Measurements from ENCODE around the gene DNAJC28.

The DNAJC28 gene

DNA sequence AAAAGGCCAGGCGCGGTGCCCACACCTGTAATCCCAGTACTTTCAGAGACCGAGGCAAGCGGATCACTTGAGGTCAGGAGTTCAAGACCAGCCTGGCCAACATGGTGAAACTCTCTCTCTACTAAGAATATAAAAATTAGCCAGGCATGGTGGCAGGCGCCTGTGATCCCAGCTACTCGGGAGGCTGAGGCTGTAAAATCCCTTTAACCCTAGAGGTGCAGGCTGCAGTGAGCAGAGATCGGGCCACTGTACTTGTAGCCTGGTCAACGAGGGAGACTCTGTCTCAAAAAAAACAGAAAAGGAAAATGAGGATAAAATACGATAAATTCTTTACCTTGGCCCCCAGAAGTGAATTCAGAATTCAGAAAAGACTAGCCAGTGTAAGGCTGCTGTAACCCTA lies 13.3 kb downstream of the DNAJC28 start:
- TF ChIP-seq CEBPB (IDR thresholded peaks at IDR 0.05): no peak
- no peak for TF ChIP-seq EP300 (IDR thresholded peaks at IDR 0.05; ENCODE audit: borderline replicate concordance)
- TF ChIP-seq CREB1 (IDR thresholded peaks at IDR 0.05; ENCODE audit: low read depth): no peak
- TF ChIP-seq MAX (IDR thresholded peaks at IDR 0.05): no peak
- TF ChIP-seq NFIC (IDR thresholded peaks at IDR 0.05): no peak

DNA sequence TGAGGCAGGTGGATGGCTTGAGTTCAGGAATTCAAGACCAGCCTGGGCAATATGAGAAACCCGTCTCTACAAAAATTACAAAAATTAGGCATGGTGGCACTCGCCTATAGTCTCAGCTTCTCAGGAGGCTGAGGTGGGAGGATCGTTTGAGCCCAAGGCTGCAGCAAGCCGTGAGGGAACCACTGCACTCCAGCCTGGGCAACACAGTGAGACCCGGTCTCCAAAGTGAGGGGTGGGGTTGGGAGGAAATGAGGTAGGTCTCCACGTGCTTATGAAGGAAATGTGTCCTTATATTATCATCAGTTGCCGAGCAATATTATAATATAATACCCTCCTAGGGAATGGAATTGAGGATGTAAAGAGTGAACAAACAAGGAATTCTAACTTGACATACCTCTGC lies 14.4 kb downstream of the DNAJC28 start:
- TF ChIP-seq EP300 (IDR thresholded peaks at IDR 0.05; ENCODE audit: borderline replicate concordance): no peak
- no peak for TF ChIP-seq YY1 (IDR thresholded peaks at IDR 0.05; ENCODE audit: low read depth)
- TF ChIP-seq CREB1 (IDR thresholded peaks at IDR 0.05; ENCODE audit: low read depth): no peak
- no peak for TF ChIP-seq TAF1 (IDR thresholded peaks at IDR 0.05; ENCODE audit: low read depth)
- TF ChIP-seq EGR1 (IDR thresholded peaks at IDR 0.05): no peak
- TF ChIP-seq FOXM1 (IDR thresholded peaks at IDR 0.05; ENCODE audit: borderline replicate concordance, low read depth): no peak
- TF ChIP-seq, protein P1, sequence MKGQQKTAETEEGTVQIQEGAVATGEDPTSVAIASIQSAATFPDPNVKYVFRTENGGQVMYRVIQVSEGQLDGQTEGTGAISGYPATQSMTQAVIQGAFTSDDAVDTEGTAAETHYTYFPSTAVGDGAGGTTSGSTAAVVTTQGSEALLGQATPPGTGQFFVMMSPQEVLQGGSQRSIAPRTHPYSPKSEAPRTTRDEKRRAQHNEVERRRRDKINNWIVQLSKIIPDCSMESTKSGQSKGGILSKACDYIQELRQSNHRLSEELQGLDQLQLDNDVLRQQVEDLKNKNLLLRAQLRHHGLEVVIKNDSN (IDR thresholded peaks at IDR 0.05): no peak
- no peak for TF ChIP-seq TEAD4 (IDR thresholded peaks at IDR 0.05)
- no peak for TF ChIP-seq TCF12 (IDR thresholded peaks at IDR 0.05; ENCODE audit: low read depth)
- no peak for TF ChIP-seq MAX (IDR thresholded peaks at IDR 0.05)
- no peak for TF ChIP-seq CEBPB (IDR thresholded peaks at IDR 0.05)
- TF ChIP-seq NFIC (IDR thresholded peaks at IDR 0.05): no peak
- TF ChIP-seq ZBTB7A (IDR thresholded peaks at IDR 0.05; ENCODE audit: low read depth): no peak
- TF ChIP-seq RAD21 (IDR thresholded peaks at IDR 0.05; ENCODE audit: low read depth): no peak
- TF ChIP-seq REST (IDR thresholded peaks at IDR 0.05; ENCODE audit: low read depth): no peak

DNA sequence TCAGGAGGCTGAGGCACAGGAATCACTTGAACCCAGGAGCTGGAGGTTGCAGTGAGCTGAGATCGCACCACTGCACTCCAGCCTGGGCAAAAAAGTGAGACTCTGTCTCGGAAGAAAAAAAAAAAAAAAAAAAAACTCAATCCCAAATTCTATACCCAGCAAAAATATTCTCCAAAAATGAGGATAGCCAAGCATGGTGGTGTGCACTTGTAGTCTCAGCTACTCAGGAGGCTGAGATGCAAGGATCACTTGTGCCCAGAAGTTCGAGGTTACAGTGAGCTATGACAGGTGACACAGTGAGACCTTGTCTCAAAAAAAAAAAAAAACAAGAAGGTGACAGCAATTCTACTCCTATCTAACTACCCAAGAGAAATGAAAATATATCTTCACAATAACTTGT lies 18.2 kb downstream of the DNAJC28 start:
- TF ChIP-seq YY1 (IDR thresholded peaks at IDR 0.05; ENCODE audit: low read depth) (no peak), FOXM1 (IDR thresholded peaks at IDR 0.05; ENCODE audit: borderline replicate concordance, low read depth) (no peak), REST (IDR thresholded peaks at IDR 0.05; ENCODE audit: low read depth) (no peak), RAD21 (IDR thresholded peaks at IDR 0.05; ENCODE audit: low read depth) (no peak), CREB1 (IDR thresholded peaks at IDR 0.05; ENCODE audit: low read depth) (no peak), TEAD4 (IDR thresholded peaks at IDR 0.05) (no peak), EP300 (IDR thresholded peaks at IDR 0.05; ENCODE audit: borderline replicate concordance) (no peak), TCF12 (IDR thresholded peaks at IDR 0.05; ENCODE audit: low read depth) (no peak), MAX (IDR thresholded peaks at IDR 0.05) (no peak), TAF1 (IDR thresholded peaks at IDR 0.05; ENCODE audit: low read depth) (no peak), NFIC (IDR thresholded peaks at IDR 0.05) (no peak), ZBTB7A (IDR thresholded peaks at IDR 0.05; ENCODE audit: low read depth) (no peak), EGR1 (IDR thresholded peaks at IDR 0.05) (no peak)
- TF ChIP-seq, protein P1 (IDR thresholded peaks at IDR 0.05): no peak

DNA sequence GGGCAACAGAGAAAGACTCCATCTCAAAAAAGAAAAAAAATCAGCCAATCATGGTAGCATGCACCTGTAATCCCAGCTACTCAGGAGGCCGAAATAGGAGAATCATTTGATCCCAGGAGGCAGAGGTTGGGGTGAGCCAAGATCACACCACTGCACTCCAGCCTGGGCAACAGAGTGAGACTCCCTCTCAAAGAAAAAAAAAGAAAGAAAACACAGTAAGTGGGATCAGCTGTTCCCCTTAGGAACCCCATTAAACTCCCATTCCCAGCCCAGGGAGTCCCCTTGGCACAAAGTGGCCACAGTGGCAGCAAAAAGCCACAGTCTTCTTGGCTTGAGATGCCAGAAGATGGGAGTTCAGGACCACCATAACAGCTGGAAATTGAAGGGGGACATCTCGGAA lies 20.8 kb downstream of the DNAJC28 start:
- TF ChIP-seq, protein P1 (IDR thresholded peaks at IDR 0.05): no peak
- no peak for TF ChIP-seq MAX (IDR thresholded peaks at IDR 0.05)
- no peak for TF ChIP-seq REST (IDR thresholded peaks at IDR 0.05; ENCODE audit: low read depth)
- TF ChIP-seq CEBPB (IDR thresholded peaks at IDR 0.05): no peak

All from Ishikawa (cell line).